H1 (cell line): ENCODE data around the gene BGN. TPM values are rescaled to one million over a fixed set of nuclear protein-coding genes. Genes with fewer than 3 reads are reported as not detected.

Experiments
- CTCF ChIA-PET: fragments of 300-600 bp; sonication (Branson Sonifier 250); formaldehyde crosslinking; loops from one replicate; lab custom pipeline; 2021; ENCODE audit not compliant: partially characterized antibody; lab: Charles Lee
- POLR2A ChIA-PET: fragments of 300-600 bp; sonication (Branson Sonifier 250); formaldehyde crosslinking; loops from one replicate; lab custom pipeline; 2021; ENCODE audit warnings: inconsistent platforms; ENCODE audit not compliant: partially characterized antibody; lab: Charles Lee
- DNase-seq, 2 experiments: peaks; one replicate each; pipeline versions ENCODE4 v3.0.0 to v3.0.0-alpha.2; 2010 to 2022; ENCODE audit warnings: low spot score in 2 of 2, low read depth in 1 of 2, mixed read lengths in 1 of 2
- FAIRE-seq: peaks from 2 replicates; lab custom pipeline; 2011; peaks lifted over from hg19 to GRCh38; lab: Jason Lieb, UNC
- H2AFZ ChIP-seq: 2 replicates; pipeline ENCODE4 v1.8.1; 2012; ENCODE audit warnings: low read length, inconsistent platforms
- H2AK5ac ChIP-seq: 2 replicates; pipeline ENCODE4 v1.6.1; 2013; ENCODE audit warnings: low read depth, low read length
- H2BK120ac ChIP-seq: replicated peaks from 2 replicates; pipeline ENCODE3; 2013; ENCODE audit warnings: low read depth, low read length, inconsistent platforms
- H2BK12ac ChIP-seq: 2 replicates; pipeline ENCODE4 v1.6.1; 2013; ENCODE audit warnings: low read depth, low read length
- H2BK15ac ChIP-seq: 2 replicates; pipeline ENCODE4 v1.6.1; 2013; ENCODE audit warnings: low read length
- H2BK20ac ChIP-seq: 2 replicates; pipeline ENCODE4 v1.6.1; 2013; ENCODE audit warnings: low read length
- H2BK5ac ChIP-seq: 2 replicates; pipeline ENCODE4 v1.6.1; 2013; ENCODE audit warnings: low read depth, low read length
- H3K14ac ChIP-seq: 2 replicates; pipeline ENCODE4 v1.6.1; 2013; ENCODE audit warnings: inconsistent platforms; ENCODE audit not compliant: insufficient read length
- H3K18ac ChIP-seq: 2 replicates; pipeline ENCODE4 v1.6.1; 2013; ENCODE audit warnings: low read length; ENCODE audit errors: extremely low read depth
- H3K23ac ChIP-seq: 2 replicates; pipeline ENCODE4 v1.6.1; 2013; ENCODE audit warnings: inconsistent platforms; ENCODE audit not compliant: insufficient read length
- H3K23me2 ChIP-seq: 2 replicates; pipeline ENCODE4 v1.6.1; 2013; ENCODE audit warnings: low read depth, low read length
- H3K27ac ChIP-seq: 2 replicates; pipeline ENCODE4 v1.6.1; 2011; ENCODE audit warnings: low read depth, low read length, inconsistent platforms
- H3K27me3 ChIP-seq, 4 experiments: replicated peaks in 1 of 4; 1 replicate in 1 of 4; 2 replicates in 3 of 4; pipeline versions ENCODE4 v1.6.1 to v1.8.1; 2011 to 2013; ENCODE audit warnings: low read length in 3 of 4, mild to moderate bottlenecking in 3 of 4, inconsistent platforms in 2 of 4, mixed read lengths in 2 of 4, moderate library complexity in 1 of 4; ENCODE audit not compliant: control insufficient read depth in 3 of 4, insufficient read depth in 3 of 4; ENCODE audit errors: extremely low read depth in 1 of 4
- H3K36me3 ChIP-seq, 4 experiments: 2 replicates each; pipeline versions ENCODE4 v1.6.1 to v1.8.1; 2011 to 2013; ENCODE audit warnings: mild to moderate bottlenecking in 4 of 4, low read length in 3 of 4, moderate library complexity in 2 of 4, control low read depth in 1 of 4, inconsistent platforms in 1 of 4; ENCODE audit not compliant: insufficient read depth in 4 of 4, control insufficient read depth in 2 of 4
- H3K4ac ChIP-seq: replicated peaks from 2 replicates; pipeline ENCODE3; 2013; ENCODE audit warnings: low read length, low read depth, mixed read lengths, inconsistent platforms; ENCODE audit not compliant: insufficient read length
- H3K4me1 ChIP-seq, 4 experiments: replicated peaks in 1 of 4; 1 replicate in 1 of 4; 2 replicates in 3 of 4; pipeline versions ENCODE4 v1.6.1 to v1.8.1; 2011 to 2013; ENCODE audit warnings: low read length in 3 of 4, inconsistent platforms in 2 of 4, mixed read lengths in 1 of 4; ENCODE audit not compliant: insufficient read depth in 4 of 4, control insufficient read depth in 3 of 4
- H3K4me2 ChIP-seq, 2 experiments: 2 replicates each; pipeline versions ENCODE4 v1.6.1 to v1.8.1; 2011 to 2013; ENCODE audit warnings: low read depth in 2 of 2, low read length in 2 of 2, control low read depth in 1 of 2, inconsistent platforms in 1 of 2, mild to moderate bottlenecking in 1 of 2; ENCODE audit not compliant: insufficient read depth in 1 of 2
- H3K4me3 ChIP-seq, 4 experiments: fragments of 200-600, 300-600 bp in 1 of 4; sonication (generic), shearing (Covaris generic), sonication (Bioruptor Twin) in 1 of 4; 2 replicates each; pipeline versions ENCODE4 v1.5.1 to v1.8.1; 2011 to 2016; ENCODE audit warnings: low read length in 4 of 4, low read depth in 3 of 4, control low read depth in 2 of 4, inconsistent platforms in 2 of 4, mild to moderate bottlenecking in 2 of 4, mixed read lengths in 1 of 4, moderate library complexity in 1 of 4; ENCODE audit not compliant: insufficient read depth in 2 of 4; ENCODE audit errors: extremely low read depth in 1 of 4
- H3K56ac ChIP-seq: replicated peaks from 2 replicates; pipeline ENCODE3; 2013; ENCODE audit warnings: low read depth, mild to moderate bottlenecking, mixed read lengths, low read length, inconsistent platforms; ENCODE audit not compliant: insufficient read length
- H3K79me1 ChIP-seq: 2 replicates; pipeline ENCODE4 v1.6.1; 2013; ENCODE audit warnings: low read depth, low read length, control low read depth
- H3K79me2 ChIP-seq, 2 experiments: 2 replicates each; pipeline versions ENCODE4 v1.6.1 to v1.8.1; 2012 to 2013; ENCODE audit warnings: low read length in 2 of 2, mild to moderate bottlenecking in 2 of 2, inconsistent platforms in 1 of 2; ENCODE audit not compliant: insufficient read depth in 2 of 2, control insufficient read depth in 1 of 2
- H3K9ac ChIP-seq, 4 experiments: replicated peaks in 1 of 4; 1 replicate in 1 of 4; 2 replicates in 3 of 4; pipeline versions ENCODE4 v1.6.1 to v1.8.1; 2011 to 2013; ENCODE audit warnings: low read depth in 3 of 4, low read length in 3 of 4, control low read depth in 2 of 4, mild to moderate bottlenecking in 2 of 4, moderate library complexity in 2 of 4, inconsistent platforms in 1 of 4; ENCODE audit errors: extremely low read depth in 1 of 4
- H3K9me3 ChIP-seq, 2 experiments: 2 replicates each; pipeline versions ENCODE4 v1.6.1 to v1.8.1; 2012 to 2013; ENCODE audit warnings: mild to moderate bottlenecking in 2 of 2, moderate library complexity in 2 of 2, control low read depth in 1 of 2, inconsistent platforms in 1 of 2, low read depth in 1 of 2, low read length in 1 of 2, mixed read lengths in 1 of 2; ENCODE audit not compliant: insufficient read depth in 2 of 2
- H4K20me1 ChIP-seq, 2 experiments: replicated peaks in 1 of 2; 2 replicates each; pipeline versions ENCODE3 to v1.8.1; 2011 to 2013; ENCODE audit warnings: inconsistent platforms in 2 of 2, low read length in 2 of 2, mild to moderate bottlenecking in 1 of 2; ENCODE audit not compliant: insufficient read depth in 2 of 2, control insufficient read depth in 1 of 2
- H4K5ac ChIP-seq: 2 replicates; pipeline ENCODE4 v1.6.1; 2013; ENCODE audit warnings: low read length, low read depth, mixed read lengths, inconsistent platforms; ENCODE audit not compliant: insufficient read length
- H4K8ac ChIP-seq: 2 replicates; pipeline ENCODE4 v1.8.0; 2013; ENCODE audit warnings: mild to moderate bottlenecking, moderate library complexity, low read length, inconsistent platforms; ENCODE audit not compliant: insufficient read depth; ENCODE audit errors: extremely low read depth
- H4K91ac ChIP-seq: replicated peaks from 2 replicates; pipeline ENCODE3; 2013; ENCODE audit warnings: low read length, mixed read lengths, inconsistent platforms; ENCODE audit not compliant: insufficient read length
- ASH2L ChIP-seq: fragments of 200-600, 300-600 bp; sonication (generic); IDR thresholded peaks from one replicate; pipeline ENCODE4 v1.7.1; 2017; ENCODE audit warnings: low read length
- ATF3 ChIP-seq: IDR thresholded peaks from 2 replicates; pipeline ENCODE4 v1.6.1; 2011; ENCODE audit warnings: low read depth, mild to moderate bottlenecking, low read length; ENCODE audit not compliant: insufficient read depth
- E2F6 ChIP-seq: IDR thresholded peaks from 2 replicates; pipeline ENCODE4 v1.6.1; 2012; ENCODE audit warnings: inconsistent platforms
- EP300 ChIP-seq, 2 experiments: IDR thresholded peaks; 1 replicate in 1 of 2; 2 replicates in 1 of 2; pipeline ENCODE4 v1.6.1; 2011 to 2012; ENCODE audit warnings: low read depth in 2 of 2, low read length in 2 of 2, mild to moderate bottlenecking in 2 of 2, borderline replicate concordance in 1 of 2, inconsistent platforms in 1 of 2, moderate library complexity in 1 of 2
- EZH2 ChIP-seq: fragments of 200-600 bp; sonication (generic); IDR thresholded peaks from 2 replicates; pipeline ENCODE4 v1.7.1; 2012; ENCODE audit warnings: low read depth, mild to moderate bottlenecking, moderate library complexity, low read length, inconsistent platforms; ENCODE audit not compliant: severe bottlenecking
- JUND ChIP-seq: IDR thresholded peaks from 2 replicates; pipeline ENCODE4 v1.6.1; 2011; ENCODE audit warnings: mild to moderate bottlenecking, improper control_type of control experiment, low read length
- NANOG ChIP-seq: IDR thresholded peaks from 2 replicates; pipeline ENCODE4 v1.6.1; 2011; ENCODE audit warnings: low read length, low read depth, mild to moderate bottlenecking, inconsistent platforms; ENCODE audit not compliant: insufficient read depth, poor library complexity, severe bottlenecking
- POLR2A ChIP-seq, 2 experiments: IDR thresholded peaks; 1 replicate in 1 of 2; 2 replicates in 1 of 2; pipeline ENCODE4 v1.6.1; 2011; ENCODE audit warnings: low read depth in 2 of 2, low read length in 2 of 2, mild to moderate bottlenecking in 2 of 2; ENCODE audit errors: control extremely low read depth in 1 of 2
- RNF2 ChIP-seq: fragments of 200-900, 300-1000 bp; sonication (generic); IDR thresholded peaks from 2 replicates; pipeline ENCODE4 v1.7.1; 2016; ENCODE audit warnings: borderline replicate concordance, low read depth, mild to moderate bottlenecking, antibody characterized with exemption, low read length; ENCODE audit not compliant: poor library complexity, severe bottlenecking; ENCODE audit errors: missing control alignments
- SIN3A ChIP-seq, 2 experiments: IDR thresholded peaks in 1 of 2; conservative IDR thresholded peaks in 1 of 2; 2 replicates each; pipeline ENCODE4 v1.6.1; 2011 to 2012; ENCODE audit warnings: low read length in 2 of 2, improper control_type of control experiment in 1 of 2, low read depth in 1 of 2, mild to moderate bottlenecking in 1 of 2
- SUZ12 ChIP-seq: fragments of 200-600 bp; sonication (generic); IDR thresholded peaks from 2 replicates; pipeline ENCODE4 v1.6.1; 2012; ENCODE audit warnings: mild to moderate bottlenecking, inconsistent platforms, low read length, moderate library complexity, mixed read lengths
- YY1 ChIP-seq: IDR thresholded peaks from 2 replicates; pipeline ENCODE4 v1.6.1; 2011; ENCODE audit warnings: low read depth, mild to moderate bottlenecking, low read length
- WGBS, 2 experiments: shearing (Covaris generic) in 1 of 2; methylation state at CpG; one replicate each; pipeline versions ENCODE4 v1.1.6 to v1.1.7; 2013 to 2015; ENCODE audit warnings: low lambda C conversion rate in 2 of 2, mixed read lengths in 2 of 2, inconsistent platforms in 1 of 2, low coverage in 1 of 2, missing lambda C conversion rate in 1 of 2; ENCODE audit not compliant: insufficient replicate concordance in 2 of 2, insufficient coverage in 1 of 2, insufficient read length in 1 of 2; ENCODE audit errors: extremely low coverage in 1 of 2, missing lambda C conversion rate in 1 of 2; 5-methylcytosine and 5-hydroxymethylcytosine counted together
- polyA plus RNA-seq, 7 experiments: library from polyadenylated mRNA; depleted of rRNA in 3 of 7; stranded (reverse) in 5 of 7; unstranded in 2 of 7; fragments of >200 nt in 5 of 7; fragments of 200-250 nt in 2 of 7; gene quantifications; 1 replicate in 5 of 7; 2 replicates in 1 of 7; 4 replicates in 1 of 7; pipeline versions ENCODE4 v1.2.1 to v1.2.3, GENCODE V29; 2011 to 2013; ENCODE audit warnings: missing spikeins in 2 of 7, mixed read lengths in 2 of 7
- total RNA-seq: library from RNA; stranded (reverse); fragmentation: NEBNext Ultra II Directional; extraction: Animal tissue kit (Norgen Biotek cat#: 25700); gene quantifications from 2 replicates; pipeline ENCODE4 v1.2.1, GENCODE V29; 2021

The BGN gene
- total and polyA plus RNA-seq, 2 of the 8 experiments (the other 6 are each of a cell fraction or from before 2014, with no cell fraction given) = 1.8 to 2.4 TPM

- POLR2A ChIA-PET = no interaction called here
- Histone ChIP-seq H4K91ac (no peak overlapping the region), H2BK15ac (no peak overlapping the region), H3K27me3 (no peaks in the 10 kb centered on the region; a peak in 2 of 7 replicates), H4K8ac (no peak overlapping the region), H3K14ac (no peak overlapping the region), H4K20me1 (no peaks in the 10 kb centered on the region), H3K18ac (no peak overlapping the region), H3K23ac (no peak overlapping the region), H2BK5ac (no peak overlapping the region), H2BK20ac (no peak overlapping the region), H3K9ac (no peak overlapping the region), H3K9me3 (no peaks in the 10 kb centered on the region), H4K5ac (no peak overlapping the region), H2AFZ (no peak overlapping the region), H3K4me1 (peaks cover 0 to 6% (median 0%) of the 10 kb centered on the region in 4 experiments; a peak in 1 of 7 replicates), H3K79me1 (no peaks in the 10 kb centered on the region), H3K23me2 (no peaks in the 10 kb centered on the region), H2BK120ac (no peak overlapping the region), H3K4me2 (no peak overlapping the region), H3K36me3 (no peaks in the 10 kb centered on the region), H3K27ac (no peak overlapping the region), H3K79me2 (no peaks in the 10 kb centered on the region), H3K56ac (no peak overlapping the region), H2BK12ac (no peak overlapping the region), H3K4ac (no peak overlapping the region), H2AK5ac (no peak overlapping the region), H3K4me3 (no peak overlapping the region)
- CTCF ChIA-PET = no interaction called here
- WGBS, 2 experiments = 86% methylated on average over 4 of the region's 6 CpGs; no CpG with 5 or more reads in 1 of the 2 experiments
- DNase-seq = no peak
- no peak for FAIRE-seq
- TF ChIP-seq NANOG (no peak), ATF3 (no peak), ASH2L (no peak), POLR2A (IDR thresholded peaks at IDR 0.05; ENCODE audit: control extremely low read depth in 1 of 2, low read depth in 2 of 2, low read length in 2 of 2) (no peak), SUZ12 (no peak), SIN3A (conservative IDR thresholded peaks at IDR 0.05 in 1 of 2, IDR thresholded peaks at IDR 0.05 in 1 of 2; ENCODE audit: low read depth in 1 of 2, low read length in 2 of 2) (no peak), YY1 (no peak), RNF2 (no peak), EZH2 (no peak), JUND (no peak), EP300 (IDR thresholded peaks at IDR 0.05; ENCODE audit: borderline replicate concordance in 1 of 2, low read depth in 2 of 2, low read length in 2 of 2) (no peak), E2F6 (no peak)
These were observed 30.7 kb downstream of the BGN start for GRCh38 chrX:153525451-153525850.
